Neural crest cell (in vitro differentiated cells): ENCODE data around the gene RYR3. TPM values are rescaled to one million over a fixed set of nuclear protein-coding genes. Genes with fewer than 3 reads are reported as not detected.

Source experiments
- DNase-seq: peaks from one replicate; pipeline ENCODE4 v3.0.0; 2021; ENCODE audit warnings: low read depth, mixed read lengths, low spot score
- H3K27ac Mint-ChIP-seq: one replicate; pipeline ENCODE4 v1.8.0; 2021; ENCODE audit warnings: mild to moderate bottlenecking, mixed read lengths; ENCODE audit not compliant: unreplicated experiment
- H3K27me3 Mint-ChIP-seq: 2 replicates; pipeline ENCODE4 v1.8.0; 2021; ENCODE audit warnings: low read depth, mild to moderate bottlenecking, mixed read lengths
- H3K36me3 Mint-ChIP-seq: 2 replicates; pipeline ENCODE4 v1.8.0; 2021; ENCODE audit warnings: low read depth, mild to moderate bottlenecking, mixed read lengths
- H3K4me1 Mint-ChIP-seq: 2 replicates; pipeline ENCODE4 v1.8.0; 2021; ENCODE audit warnings: mixed read lengths
- H3K4me3 Mint-ChIP-seq: one replicate; pipeline ENCODE4 v1.8.0; 2021; ENCODE audit warnings: mild to moderate bottlenecking, mixed read lengths
- H3K9me3 Mint-ChIP-seq: 2 replicates; pipeline ENCODE4 v1.8.0; 2021; ENCODE audit warnings: mixed read lengths
- total RNA-seq: library from RNA; stranded (reverse); gene quantifications from 2 replicates; pipeline ENCODE4 v1.2.1, GENCODE V29; 2021
- TF ChIP-seq, protein P1 (sequence below): fragments of 200-600 bp; sonication (generic); conservative IDR thresholded peaks from 2 replicates; pipeline ENCODE4 v1.5.0; 2021; ENCODE audit warnings: antibody characterized with exemption, mild to moderate bottlenecking

Gene RYR3
- total RNA-seq, 1 donor from 2014 or later: 2.2 TPM

- TF ChIP-seq, protein P1, sequence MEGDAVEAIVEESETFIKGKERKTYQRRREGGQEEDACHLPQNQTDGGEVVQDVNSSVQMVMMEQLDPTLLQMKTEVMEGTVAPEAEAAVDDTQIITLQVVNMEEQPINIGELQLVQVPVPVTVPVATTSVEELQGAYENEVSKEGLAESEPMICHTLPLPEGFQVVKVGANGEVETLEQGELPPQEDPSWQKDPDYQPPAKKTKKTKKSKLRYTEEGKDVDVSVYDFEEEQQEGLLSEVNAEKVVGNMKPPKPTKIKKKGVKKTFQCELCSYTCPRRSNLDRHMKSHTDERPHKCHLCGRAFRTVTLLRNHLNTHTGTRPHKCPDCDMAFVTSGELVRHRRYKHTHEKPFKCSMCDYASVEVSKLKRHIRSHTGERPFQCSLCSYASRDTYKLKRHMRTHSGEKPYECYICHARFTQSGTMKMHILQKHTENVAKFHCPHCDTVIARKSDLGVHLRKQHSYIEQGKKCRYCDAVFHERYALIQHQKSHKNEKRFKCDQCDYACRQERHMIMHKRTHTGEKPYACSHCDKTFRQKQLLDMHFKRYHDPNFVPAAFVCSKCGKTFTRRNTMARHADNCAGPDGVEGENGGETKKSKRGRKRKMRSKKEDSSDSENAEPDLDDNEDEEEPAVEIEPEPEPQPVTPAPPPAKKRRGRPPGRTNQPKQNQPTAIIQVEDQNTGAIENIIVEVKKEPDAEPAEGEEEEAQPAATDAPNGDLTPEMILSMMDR: no peak
- H3K27me3 Mint-ChIP-seq: peaks cover 38% of the 10 kb centered on the region
- no peaks in the 10 kb centered on the region for H3K4me1 Mint-ChIP-seq
- no peak overlapping the region for H3K27ac Mint-ChIP-seq
- peaks cover 2% of the 10 kb centered on the region for H3K36me3 Mint-ChIP-seq
- no peak overlapping the region for H3K4me3 Mint-ChIP-seq
- DNase-seq: no peak
- H3K9me3 Mint-ChIP-seq: peaks cover 6% of the 10 kb centered on the region
Observed at GRCh38 chr15:33330931-33331330, 20.2 kb downstream of the RYR3 start.

DNA sequence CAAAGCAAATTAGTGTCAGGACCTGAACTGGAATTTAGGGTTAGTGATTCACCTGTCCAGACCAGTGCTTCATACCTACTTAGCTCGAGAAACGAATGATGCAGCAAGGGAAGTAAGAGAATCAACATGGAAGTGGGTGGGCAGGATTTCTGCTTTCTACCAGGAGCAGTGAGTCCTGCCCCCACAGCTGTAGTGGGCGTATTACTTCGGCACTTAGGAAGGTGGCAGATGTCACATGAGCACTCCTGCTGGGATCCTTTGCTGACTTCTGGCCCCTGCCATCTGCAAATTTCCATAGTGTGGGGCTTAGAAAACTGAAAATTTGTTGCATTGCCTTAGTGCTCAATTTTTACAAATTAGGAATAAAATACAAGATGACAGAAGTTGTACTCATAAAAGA lies 31.2 kb downstream of the RYR3 start:
- peaks cover 6% of the 10 kb centered on the region for H3K4me1 Mint-ChIP-seq
- TF ChIP-seq, protein P1: no peak
- DNase-seq: no peak
- no peaks in the 10 kb centered on the region for H3K27me3 Mint-ChIP-seq
- H3K4me3 Mint-ChIP-seq: no peak overlapping the region
- H3K36me3 Mint-ChIP-seq: no peaks in the 10 kb centered on the region
- H3K9me3 Mint-ChIP-seq: peaks cover 3% of the 10 kb centered on the region
- H3K27ac Mint-ChIP-seq: no peak overlapping the region

GRCh38 chr15:33343275-33343674 lies 32.5 kb downstream of the RYR3 start:
- DNase-seq: no peak
- Mint-ChIP-seq H3K27me3 (no peaks in the 10 kb centered on the region), H3K27ac (peak overlapping the region; percentile 69), H3K4me3 (no peak overlapping the region), H3K9me3 (peaks cover 3% of the 10 kb centered on the region), H3K36me3 (no peaks in the 10 kb centered on the region), H3K4me1 (peaks cover 6% of the 10 kb centered on the region)
- TF ChIP-seq, protein P1: no peak

GRCh38 chr15:33344111-33344510 lies 33.3 kb downstream of the RYR3 start:
- H3K4me1 Mint-ChIP-seq: peaks cover 6% of the 10 kb centered on the region
- no peaks in the 10 kb centered on the region for H3K27me3 Mint-ChIP-seq
- no peak for DNase-seq
- TF ChIP-seq, protein P1: no peak
- no peak overlapping the region for H3K27ac Mint-ChIP-seq
- H3K9me3 Mint-ChIP-seq: peaks cover 3% of the 10 kb centered on the region
- no peaks in the 10 kb centered on the region for H3K36me3 Mint-ChIP-seq
- H3K4me3 Mint-ChIP-seq: no peak overlapping the region

GRCh38 chr15:33344530-33344929 lies 33.8 kb downstream of the RYR3 start:
- Mint-ChIP-seq H3K27me3 (no peaks in the 10 kb centered on the region), H3K27ac (no peak overlapping the region), H3K36me3 (no peaks in the 10 kb centered on the region), H3K4me1 (peaks cover 6% of the 10 kb centered on the region), H3K9me3 (no peaks in the 10 kb centered on the region), H3K4me3 (no peak overlapping the region)
- TF ChIP-seq, protein P1: no peak
- DNase-seq: no peak

GRCh38 chr15:33354411-33354810 lies 43.6 kb downstream of the RYR3 start:
- no peaks in the 10 kb centered on the region for H3K9me3 Mint-ChIP-seq
- no peaks in the 10 kb centered on the region for H3K36me3 Mint-ChIP-seq
- H3K27me3 Mint-ChIP-seq: no peaks in the 10 kb centered on the region
- peaks cover 36% of the 10 kb centered on the region for H3K4me1 Mint-ChIP-seq
- H3K4me3 Mint-ChIP-seq: no peak overlapping the region
- no peak overlapping the region for H3K27ac Mint-ChIP-seq
- DNase-seq: no peak
- TF ChIP-seq, protein P1: no peak
